Measurements from ENCODE around the gene MS4A10.

Gene MS4A10

DNA sequence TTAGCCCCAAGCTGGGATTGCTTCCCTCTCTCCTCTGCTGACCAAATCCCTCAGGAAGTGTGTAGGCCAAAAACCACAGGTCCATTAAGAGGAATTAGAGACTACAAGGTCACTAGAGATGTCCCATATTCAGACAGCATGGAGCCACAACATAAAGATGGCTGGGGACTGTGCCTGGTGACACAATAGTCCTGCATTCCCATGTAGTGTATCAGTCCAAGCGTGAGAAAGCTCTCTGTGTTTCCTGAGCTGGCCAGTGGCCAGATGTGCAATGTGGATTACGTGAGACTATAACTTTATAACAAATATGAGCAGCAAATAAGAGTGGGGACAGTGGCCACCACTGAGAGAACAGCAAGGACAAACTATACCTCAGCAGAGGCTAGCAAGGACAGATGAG is 7.6 kb upstream of the MS4A10 start:
- no peak overlapping the region for H3K4me3 ChIP-seq

DNA sequence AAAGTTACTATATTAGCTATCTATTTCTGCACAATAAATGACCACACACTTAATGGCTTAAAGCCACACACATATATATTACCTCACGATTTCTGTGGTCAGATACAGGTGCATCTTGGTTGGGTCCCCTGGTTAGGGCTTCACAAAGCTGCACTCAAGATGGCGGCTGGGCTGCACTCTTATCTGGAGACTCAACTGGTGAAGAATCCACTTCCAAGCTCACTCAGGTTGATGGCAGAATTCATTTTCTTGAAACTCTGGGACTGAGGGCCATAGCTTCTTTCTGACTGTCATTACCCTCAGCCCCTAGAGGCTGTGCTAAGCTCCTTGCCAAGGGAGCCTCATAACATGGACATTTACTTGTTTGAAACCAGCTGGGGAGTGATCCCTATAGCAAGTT is 5.1 kb upstream of the MS4A10 start:
- no peak for DNase-seq (ENCODE audit: low read depth, low spot score)
- H3K27ac ChIP-seq: no peak overlapping the region
- H3K9ac ChIP-seq (ENCODE audit: insufficient read length): no peak overlapping the region
- no peak overlapping the region for H3K4me3 ChIP-seq
- TF ChIP-seq POLR2AphosphoS5 (IDR thresholded peaks at IDR 0.05; ENCODE audit: borderline replicate concordance, low read depth, low read length): no peak
- no peak for TF ChIP-seq FOXP2 (optimal IDR thresholded peaks at IDR 0.05; ENCODE audit: control extremely low read depth, extremely low read length, insufficient read depth)
- no peak for TF ChIP-seq EZH2 (IDR thresholded peaks at IDR 0.05)
- H3K9me3 ChIP-seq (ENCODE audit: low read depth, low read length): no peaks in the 10 kb centered on the region
- no peaks in the 10 kb centered on the region for H3K36me3 ChIP-seq (ENCODE audit: insufficient read depth, low read length)

More for the DNA sequence above, 7.6 kb upstream of the MS4A10 start:
- H3K27ac ChIP-seq: no peak overlapping the region
- H3K9me3 ChIP-seq (ENCODE audit: low read depth, low read length): no peaks in the 10 kb centered on the region
- DNase-seq (ENCODE audit: low read depth, low spot score): no peak
- H3K36me3 ChIP-seq (ENCODE audit: insufficient read depth, low read length): no peaks in the 10 kb centered on the region
- no peak overlapping the region for H3K9ac ChIP-seq (ENCODE audit: insufficient read length)
- TF ChIP-seq FOXP2 (optimal IDR thresholded peaks at IDR 0.05; ENCODE audit: control extremely low read depth, extremely low read length, insufficient read depth) (no peak), POLR2AphosphoS5 (IDR thresholded peaks at IDR 0.05; ENCODE audit: borderline replicate concordance, low read depth, low read length) (no peak), EZH2 (IDR thresholded peaks at IDR 0.05) (no peak)

DNA sequence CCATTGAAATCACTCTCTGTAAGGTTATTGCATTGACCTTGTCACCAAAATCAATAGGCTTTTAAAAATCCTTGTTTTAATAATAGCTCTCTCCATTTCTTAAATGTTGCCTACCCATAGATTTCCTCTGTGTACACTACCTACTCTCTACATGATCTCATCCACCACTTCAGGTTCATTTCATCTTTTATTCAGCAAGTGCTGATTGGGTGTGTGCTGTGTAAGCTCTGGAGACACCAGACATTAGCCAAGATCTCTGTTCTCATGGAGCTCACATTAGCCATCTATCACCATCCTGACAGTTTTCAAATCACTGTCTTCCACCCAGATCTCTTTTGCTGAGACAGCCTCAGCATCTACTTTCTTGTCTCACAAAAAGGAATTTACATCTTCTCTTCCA is 4.4 kb upstream of the MS4A10 start:
- Histone ChIP-seq H3K4me3 (no peak overlapping the region), H3K9ac (ENCODE audit: insufficient read length) (no peak overlapping the region), H3K27ac (no peak overlapping the region), H3K9me3 (ENCODE audit: low read depth, low read length) (no peaks in the 10 kb centered on the region), H3K36me3 (ENCODE audit: insufficient read depth, low read length) (no peaks in the 10 kb centered on the region)
- DNase-seq (ENCODE audit: low read depth, low spot score): no peak
- TF ChIP-seq POLR2AphosphoS5 (IDR thresholded peaks at IDR 0.05; ENCODE audit: borderline replicate concordance, low read depth, low read length): no peak
- TF ChIP-seq EZH2 (IDR thresholded peaks at IDR 0.05): no peak
- TF ChIP-seq FOXP2 (optimal IDR thresholded peaks at IDR 0.05; ENCODE audit: control extremely low read depth, extremely low read length, insufficient read depth): no peak

DNA sequence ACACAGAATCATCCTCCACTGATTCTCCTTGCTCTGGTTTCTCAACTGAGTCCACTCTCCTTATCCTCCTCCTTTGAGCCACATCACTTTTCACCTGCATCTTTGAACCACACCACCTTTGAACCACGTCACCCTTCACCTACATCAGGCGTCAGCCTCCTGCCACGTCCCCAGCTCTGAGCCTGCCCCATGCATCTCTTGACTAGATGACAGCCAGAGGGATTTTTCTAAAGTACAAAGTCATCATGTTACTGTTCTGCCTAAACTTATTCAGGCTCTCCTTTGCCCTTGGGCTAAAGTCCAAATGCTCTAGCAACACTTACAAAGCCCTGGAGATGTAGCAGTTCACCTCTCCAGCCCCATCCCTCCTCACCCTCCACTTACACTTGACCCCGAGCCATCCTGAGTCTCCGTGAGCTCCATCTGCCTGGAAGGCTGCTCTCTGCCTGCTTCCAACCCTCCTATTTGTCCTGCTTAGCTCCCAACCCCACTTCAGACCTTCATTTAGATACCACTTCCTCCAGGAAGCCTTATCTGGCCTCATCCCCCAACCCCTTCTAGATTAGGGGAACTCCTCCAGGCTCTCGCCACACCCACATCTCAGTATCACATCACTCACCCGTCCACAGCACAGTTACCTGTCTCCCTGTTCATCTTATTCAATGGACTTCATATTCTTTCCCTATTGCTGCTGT is 3.7 kb upstream of the MS4A10 start:
- TF ChIP-seq EZH2 (IDR thresholded peaks at IDR 0.05): no peak
- TF ChIP-seq POLR2AphosphoS5 (IDR thresholded peaks at IDR 0.05; ENCODE audit: borderline replicate concordance, low read depth, low read length): no peak
- TF ChIP-seq FOXP2 (optimal IDR thresholded peaks at IDR 0.05; ENCODE audit: control extremely low read depth, extremely low read length, insufficient read depth): no peak
- DNase-seq (ENCODE audit: low read depth, low spot score): no peak
- H3K36me3 ChIP-seq (ENCODE audit: insufficient read depth, low read length): no peaks in the 10 kb centered on the region
- no peaks in the 10 kb centered on the region for H3K9me3 ChIP-seq (ENCODE audit: low read depth, low read length)
- no peak overlapping the region for H3K27ac ChIP-seq
- no peak overlapping the region for H3K9ac ChIP-seq (ENCODE audit: insufficient read length)
- no peak overlapping the region for H3K4me3 ChIP-seq

GRCh38 chr11:60781981-60782316 is 3.2 kb upstream of the MS4A10 start:
- H3K9me3 ChIP-seq (ENCODE audit: low read depth, low read length): no peaks in the 10 kb centered on the region
- no peak overlapping the region for H3K9ac ChIP-seq (ENCODE audit: insufficient read length)
- DNase-seq (ENCODE audit: low read depth, low spot score): no peak
- TF ChIP-seq FOXP2 (optimal IDR thresholded peaks at IDR 0.05; ENCODE audit: control extremely low read depth, extremely low read length, insufficient read depth): no peak
- no peak for TF ChIP-seq POLR2AphosphoS5 (IDR thresholded peaks at IDR 0.05; ENCODE audit: borderline replicate concordance, low read depth, low read length)
- no peak for TF ChIP-seq EZH2 (IDR thresholded peaks at IDR 0.05)
- H3K36me3 ChIP-seq (ENCODE audit: insufficient read depth, low read length): no peaks in the 10 kb centered on the region
- H3K27ac ChIP-seq: no peak overlapping the region
- no peak overlapping the region for H3K4me3 ChIP-seq

GRCh38 chr11:60782393-60783140 is 2.6 kb upstream of the MS4A10 start:
- H3K4me3 ChIP-seq: no peak overlapping the region
- H3K36me3 ChIP-seq (ENCODE audit: insufficient read depth, low read length): no peaks in the 10 kb centered on the region
- H3K9me3 ChIP-seq (ENCODE audit: low read depth, low read length): no peaks in the 10 kb centered on the region
- TF ChIP-seq EZH2 (IDR thresholded peaks at IDR 0.05): no peak
- TF ChIP-seq POLR2AphosphoS5 (IDR thresholded peaks at IDR 0.05; ENCODE audit: borderline replicate concordance, low read depth, low read length): no peak
- no peak for TF ChIP-seq FOXP2 (optimal IDR thresholded peaks at IDR 0.05; ENCODE audit: control extremely low read depth, extremely low read length, insufficient read depth)
- H3K27ac ChIP-seq: no peak overlapping the region
- DNase-seq (ENCODE audit: low read depth, low spot score): no peak
- H3K9ac ChIP-seq (ENCODE audit: insufficient read length): no peak overlapping the region

- TF ChIP-seq EZH2 (IDR thresholded peaks at IDR 0.05) (no peak), FOXP2 (optimal IDR thresholded peaks at IDR 0.05; ENCODE audit: control extremely low read depth, extremely low read length, insufficient read depth) (no peak), POLR2AphosphoS5 (IDR thresholded peaks at IDR 0.05; ENCODE audit: borderline replicate concordance, low read depth, low read length) (no peak)
- no peak overlapping the region for H3K4me3 ChIP-seq
- no peak for DNase-seq (ENCODE audit: low read depth, low spot score)
- no peaks in the 10 kb centered on the region for H3K36me3 ChIP-seq (ENCODE audit: insufficient read depth, low read length)
- H3K27ac ChIP-seq: no peak overlapping the region
- no peak overlapping the region for H3K9ac ChIP-seq (ENCODE audit: insufficient read length)
- no peaks in the 10 kb centered on the region for H3K9me3 ChIP-seq (ENCODE audit: low read depth, low read length)
Observed at GRCh38 chr11:60783141-60783484, 2.0 kb upstream of the MS4A10 start.

GRCh38 chr11:60783911-60784310 is 1.2 kb upstream of the MS4A10 start:
- Histone ChIP-seq H3K9me3 (ENCODE audit: low read depth, low read length) (no peaks in the 10 kb centered on the region), H3K4me3 (no peak overlapping the region), H3K9ac (ENCODE audit: insufficient read length) (no peak overlapping the region), H3K27ac (no peak overlapping the region), H3K36me3 (ENCODE audit: insufficient read depth, low read length) (no peaks in the 10 kb centered on the region)
- DNase-seq (ENCODE audit: low read depth, low spot score): no peak
- no peak for TF ChIP-seq FOXP2 (optimal IDR thresholded peaks at IDR 0.05; ENCODE audit: control extremely low read depth, extremely low read length, insufficient read depth)
- no peak for TF ChIP-seq POLR2AphosphoS5 (IDR thresholded peaks at IDR 0.05; ENCODE audit: borderline replicate concordance, low read depth, low read length)
- TF ChIP-seq EZH2 (IDR thresholded peaks at IDR 0.05): no peak
